HG03378 (cell line): Measurements from ENCODE around the gene MEIS3.
"Not testable (repeated sequence)": the region's sequence is repeated elsewhere in the genome, so short reads cannot be mapped to it uniquely, and the experiment has no call there.

Source experiments
- ATAC-seq: cut with Tn5 transposase; IDR thresholded peaks from one replicate; pipeline ENCODE4 v1.9.1; 2021; ENCODE audit warnings: mild to moderate bottlenecking, moderate library complexity; ENCODE audit not compliant: unreplicated experiment

MEIS3 gene

DNA sequence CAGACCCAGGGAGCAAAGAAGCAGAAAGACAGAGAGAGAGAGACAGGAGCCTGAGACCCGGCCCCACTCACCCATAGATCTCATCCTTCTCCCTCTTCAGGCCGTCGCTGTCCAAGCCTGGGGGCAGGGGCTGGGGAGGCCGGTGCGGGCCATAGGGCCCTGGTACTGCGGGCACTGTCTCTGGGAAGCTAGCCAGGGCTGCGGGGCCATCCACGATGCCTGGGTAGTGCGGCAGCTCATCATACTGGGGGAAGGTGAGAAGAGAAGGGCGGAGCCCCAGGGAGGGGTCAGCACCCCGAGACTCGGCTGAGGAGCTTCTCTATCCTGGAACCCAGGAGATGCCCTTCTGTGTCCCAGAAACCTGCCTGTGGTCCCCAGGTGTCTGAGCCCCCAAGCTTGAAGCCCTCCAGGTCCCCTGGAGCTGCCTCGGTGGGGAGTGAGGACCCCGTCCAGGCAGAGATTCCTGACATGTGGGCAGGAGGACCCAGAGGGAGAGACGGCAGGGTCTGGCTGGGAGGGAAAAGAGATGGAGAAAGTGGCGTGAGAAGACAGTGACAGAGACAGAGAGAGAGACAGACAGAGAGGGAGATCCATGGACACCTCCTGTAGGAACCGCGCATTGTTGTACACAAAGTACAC lies 2.1 kb downstream of the MEIS3 start:
- ATAC-seq: no peak

DNA sequence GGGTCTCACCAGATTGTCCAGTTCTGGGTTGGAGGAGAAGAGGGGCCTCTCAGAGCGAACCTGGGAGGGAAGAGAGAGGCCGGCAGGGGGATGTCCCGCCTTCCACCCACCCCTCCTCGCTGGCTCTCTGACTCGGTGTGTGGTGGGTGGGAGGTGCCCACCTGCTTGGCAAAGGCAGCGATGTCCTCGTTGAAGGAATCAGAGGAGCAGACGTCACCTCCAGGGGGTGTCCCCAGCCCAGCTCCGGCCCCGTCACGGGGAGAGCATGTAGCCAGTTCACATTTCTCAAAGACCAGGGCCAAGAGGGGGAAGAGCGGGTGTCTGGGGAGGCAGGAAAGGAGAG lies 2.7 kb downstream of the MEIS3 start:
- ATAC-seq: no peak

DNA sequence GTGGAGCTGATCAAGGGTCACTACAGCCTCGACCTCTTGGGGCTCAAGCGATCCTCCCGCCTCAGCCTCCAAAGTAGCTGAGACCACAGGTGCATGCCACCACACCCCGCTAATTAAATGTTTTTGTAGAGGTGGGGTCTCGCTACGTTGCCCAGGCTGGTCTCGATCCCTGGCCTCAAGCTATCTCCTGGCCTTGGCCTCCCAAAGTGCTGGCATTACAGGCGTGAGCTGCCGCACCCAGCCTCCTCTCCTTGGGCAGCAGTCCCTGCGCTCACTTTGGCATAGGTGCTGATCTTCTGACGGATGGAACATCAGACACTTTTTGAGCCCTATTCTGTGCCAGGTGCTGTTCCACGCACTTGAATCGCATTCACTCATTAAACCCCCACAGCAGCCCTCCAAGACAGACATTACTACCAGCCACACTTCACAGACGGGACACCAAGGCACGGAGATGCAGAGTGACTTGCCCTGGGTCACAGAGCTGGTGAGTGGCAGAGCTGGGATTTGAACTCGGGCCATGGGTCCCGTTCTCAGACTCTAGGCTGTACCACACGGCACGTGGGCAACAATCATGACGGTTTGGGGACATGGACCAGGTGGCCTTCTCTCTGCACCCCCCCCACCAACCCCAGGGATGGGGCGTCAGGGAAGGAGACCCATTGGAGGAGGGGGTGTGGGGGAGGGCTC lies 3.2 kb downstream of the MEIS3 start:
- no peak for ATAC-seq

DNA sequence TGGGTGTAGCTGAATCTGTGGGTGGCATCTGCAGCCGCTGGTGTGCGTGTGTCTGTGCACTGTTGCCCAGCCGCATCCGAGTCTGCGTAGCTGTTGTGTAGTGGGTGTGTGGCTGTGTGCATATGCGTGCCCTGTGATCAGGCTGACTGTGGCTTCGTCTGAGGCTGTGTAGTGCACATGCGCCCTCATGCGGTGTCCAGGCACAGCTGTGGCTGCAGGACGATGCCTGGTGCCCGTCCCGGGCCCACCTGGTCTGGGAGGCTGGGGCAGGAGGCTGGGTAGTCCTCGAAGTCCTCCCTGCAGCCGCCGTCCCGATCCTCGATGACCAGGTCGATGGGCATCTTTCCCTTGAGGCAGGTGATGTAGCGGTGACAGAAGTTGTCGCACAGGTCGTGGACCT lies 4.9 kb downstream of the MEIS3 start:
- no peak for ATAC-seq

DNA sequence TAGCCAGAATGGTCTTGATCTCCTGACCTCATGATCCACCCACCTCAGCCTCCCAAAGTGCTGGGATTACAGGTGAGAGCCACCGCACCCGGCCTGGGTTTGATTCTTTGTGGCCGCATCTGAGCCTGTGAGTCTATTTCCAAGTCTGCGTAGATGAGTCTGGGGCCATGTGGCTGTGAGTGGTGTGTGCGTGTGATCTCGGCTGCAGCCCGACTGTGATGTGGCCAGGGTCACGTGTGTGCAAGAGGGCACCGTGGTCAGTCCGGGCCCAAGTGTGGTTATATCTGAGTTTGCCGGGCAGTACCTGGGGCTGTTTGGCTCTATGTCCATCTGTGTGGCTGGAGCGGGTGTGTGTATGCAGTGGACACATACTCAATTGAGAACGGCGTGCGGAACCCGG lies 5.4 kb downstream of the MEIS3 start:
- no peak for ATAC-seq

DNA sequence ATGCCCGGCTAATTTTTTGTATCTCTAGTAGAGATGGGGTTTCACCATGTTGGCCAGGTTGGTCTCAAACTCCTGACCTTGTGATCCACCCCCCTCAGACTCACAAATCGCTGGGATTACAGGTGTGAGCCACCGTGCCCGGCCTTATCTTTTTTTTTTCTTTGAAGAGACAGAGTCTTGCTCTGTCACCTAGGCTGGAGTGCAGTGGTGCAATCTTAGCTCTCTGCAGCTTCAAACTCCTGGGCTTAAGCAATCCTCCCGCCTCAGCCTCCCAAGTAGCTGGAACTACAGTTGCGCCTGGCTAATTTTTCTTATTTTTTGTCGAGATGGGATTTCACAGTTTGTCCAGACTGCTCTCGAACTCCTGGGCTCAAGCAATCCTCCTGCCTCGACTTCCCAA lies 7.6 kb downstream of the MEIS3 start:
- not testable (repeated sequence) for ATAC-seq

- no peak for ATAC-seq
Measured at GRCh38 chr19:47411101-47411500, 8.2 kb downstream of the MEIS3 start.

- ATAC-seq: no peak
Measured at GRCh38 chr19:47408156-47408938, 11.0 kb downstream of the MEIS3 start.

GRCh38 chr19:47407417-47407774 lies 11.9 kb downstream of the MEIS3 start:
- ATAC-seq: no peak

GRCh38 chr19:47406711-47407416 lies 12.5 kb downstream of the MEIS3 start:
- no peak for ATAC-seq

- no peak for ATAC-seq
Measured at GRCh38 chr19:47405854-47406417, 13.4 kb downstream of the MEIS3 start.

DNA sequence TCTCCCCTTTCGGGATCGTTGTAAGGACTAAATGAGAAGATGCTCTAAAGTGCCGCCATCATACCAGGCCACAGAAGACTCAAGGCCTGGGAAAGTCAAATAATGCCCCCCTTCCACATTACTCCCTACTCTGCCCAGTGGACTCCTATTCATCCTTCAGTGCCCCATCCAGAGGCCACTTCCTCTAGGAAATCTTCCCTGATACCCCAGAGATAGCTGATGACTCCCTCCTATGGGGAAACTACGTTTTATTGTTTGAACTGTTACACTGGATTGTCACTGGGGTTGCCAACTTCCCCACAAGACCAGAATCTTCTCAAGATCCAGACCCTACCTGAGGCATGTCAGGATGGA lies 14.2 kb downstream of the MEIS3 start:
- ATAC-seq: no peak

GRCh38 chr19:47404334-47405196 lies 14.8 kb downstream of the MEIS3 start:
- no peak for ATAC-seq

DNA sequence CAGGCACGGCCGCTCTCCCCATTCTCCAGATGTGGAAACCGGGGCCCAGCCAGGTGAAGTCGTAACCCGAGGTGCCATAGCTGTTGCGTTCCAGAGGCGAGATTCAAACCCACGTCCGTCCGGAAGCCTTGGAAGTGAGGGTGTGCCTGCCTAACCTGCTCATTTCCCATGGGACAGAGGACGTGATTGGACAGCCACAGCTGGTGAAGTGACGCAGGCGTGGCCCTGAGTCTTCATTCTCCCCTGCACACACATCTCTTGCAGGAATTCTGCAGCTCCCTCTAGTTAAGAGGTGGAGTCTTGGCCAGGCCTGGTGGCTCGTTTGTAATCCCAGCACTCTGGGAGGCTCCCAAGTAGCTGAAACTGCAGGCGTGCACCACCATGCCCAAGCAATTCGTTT lies 16.8 kb downstream of the MEIS3 start:
- ATAC-seq: no peak

GRCh38 chr19:47398707-47399597 lies 20.4 kb downstream of the MEIS3 start:
- ATAC-seq: no peak

DNA sequence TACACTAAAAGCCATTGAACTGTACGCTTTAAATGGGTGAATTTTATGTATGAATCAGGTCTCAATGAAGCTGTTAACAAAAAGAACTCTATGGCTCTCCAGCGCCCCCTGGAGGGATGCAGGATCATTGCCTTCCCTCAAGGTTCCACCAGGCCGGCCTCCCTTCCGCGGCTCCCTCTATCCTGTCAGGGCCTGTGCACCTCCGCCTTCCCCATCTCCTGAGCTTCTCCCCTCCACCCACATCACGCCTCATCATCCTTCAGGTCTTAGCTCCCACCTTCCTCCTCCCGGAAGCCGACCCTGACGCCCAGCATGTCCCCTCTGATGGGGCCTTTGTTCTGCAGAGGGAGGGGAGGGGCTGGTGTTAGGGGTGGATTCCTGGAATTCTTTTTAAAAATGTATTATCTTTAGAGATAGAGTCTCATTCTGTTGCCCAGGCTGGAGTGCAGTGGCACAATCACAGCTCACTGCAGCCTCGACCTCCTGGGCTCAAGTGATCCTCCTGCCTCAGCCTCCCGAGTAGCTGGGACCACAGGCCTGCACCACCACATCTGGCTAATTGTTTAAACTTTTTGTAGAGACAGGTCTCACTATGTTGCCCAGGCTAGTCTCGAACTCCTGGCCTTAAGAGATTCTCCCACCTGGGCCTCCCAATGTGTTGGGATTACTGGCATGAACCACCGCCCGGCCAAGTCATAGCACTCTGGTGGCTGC lies 27.7 kb downstream of the MEIS3 start:
- no peak for ATAC-seq

GRCh38 chr19:47390533-47391488 lies 28.5 kb downstream of the MEIS3 start:
- ATAC-seq: no peak

DNA sequence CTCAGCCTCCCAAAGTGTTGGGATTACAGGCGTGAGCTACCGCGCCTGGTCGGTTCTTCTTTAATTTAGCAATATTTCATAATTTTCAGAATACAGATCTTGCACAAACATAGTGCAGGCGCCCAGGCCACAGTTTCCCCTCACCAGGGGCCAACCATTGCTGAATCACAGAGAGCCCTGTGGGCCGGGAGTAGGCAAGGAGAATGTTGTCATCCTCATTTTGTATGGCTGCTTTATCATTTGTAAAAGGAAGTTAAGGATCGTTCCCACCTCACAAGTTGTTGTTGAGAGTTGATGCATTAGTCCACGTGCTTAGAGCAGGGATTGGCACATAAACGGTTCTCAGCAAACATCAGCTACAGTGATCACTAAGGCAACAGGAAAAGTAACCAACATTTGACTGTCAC lies 30.2 kb downstream of the MEIS3 start:
- no peak for ATAC-seq
